K562 (cell line): ENCODE measurements around the gene ZNF121. TPM values are rescaled to one million over a fixed set of nuclear protein-coding genes. Genes with fewer than 3 reads are reported as not detected.

Experiments
- ARHGAP35 ChIP-seq: fragments of 450-650 bp; IDR thresholded peaks from 2 replicates; pipeline ENCODE4 v1.6.1; 2018; ENCODE audit not compliant: partially characterized antibody
- BRF1 ChIP-seq: IDR thresholded peaks from 3 replicates; pipeline ENCODE4 v1.6.1; 2011; ENCODE audit warnings: borderline replicate concordance, mild to moderate bottlenecking; ENCODE audit not compliant: insufficient read length; ENCODE audit errors: extremely low read depth
- CEBPB ChIP-seq: fragments of 450-650 bp; IDR thresholded peaks from 2 replicates; pipeline ENCODE4 v1.6.1; 2016; ENCODE audit warnings: missing genetic modification characterization, missing compliant biosample characterization
- EWSR1 ChIP-seq: fragments of 450-650 bp; IDR thresholded peaks from 2 replicates; pipeline ENCODE4 v1.6.1; 2018; ENCODE audit warnings: borderline replicate concordance, mild to moderate bottlenecking, low read depth, moderate library complexity; ENCODE audit not compliant: partially characterized antibody
- GATAD2B ChIP-seq: fragments of 450-650 bp; IDR thresholded peaks from 2 replicates; pipeline ENCODE4 v1.6.1; 2017; ENCODE audit warnings: mild to moderate bottlenecking, borderline replicate concordance
- MECOM ChIP-seq: fragments of 250-450 bp; sonication (Bioruptor Pico); IDR thresholded peaks from 2 replicates; pipeline ENCODE4 v1.8.0; 2022; ENCODE audit warnings: inconsistent platforms
- SNIP1 ChIP-seq: fragments of 450-650 bp; IDR thresholded peaks from 2 replicates; pipeline ENCODE4 v1.7.1; 2017; ENCODE audit warnings: low read depth, mild to moderate bottlenecking
- SPI1 ChIP-seq: IDR thresholded peaks from 2 replicates; pipeline ENCODE4 v1.6.1; 2011; ENCODE audit warnings: low read depth, low read length, control low read depth, borderline replicate concordance
- XRCC3 ChIP-seq: fragments of 450-650 bp; IDR thresholded peaks from 2 replicates; pipeline ENCODE4 v1.6.1; 2017; ENCODE audit warnings: mild to moderate bottlenecking, moderate library complexity
- ZBTB1 ChIP-seq: sonication (generic); formaldehyde crosslinking; IDR thresholded peaks from 2 replicates; pipeline ENCODE4 v1.8.1; 2023; ENCODE audit warnings: missing genetic modification reagents, low read depth, mild to moderate bottlenecking, borderline replicate concordance
- ZEB2 ChIP-seq: fragments of 450-650 bp; IDR thresholded peaks from 2 replicates; pipeline ENCODE4 v1.6.1; 2016
- ZNF217 ChIP-seq: sonication (generic); formaldehyde crosslinking; IDR thresholded peaks from 2 replicates; pipeline ENCODE4 v1.8.0; 2022; ENCODE audit warnings: mild to moderate bottlenecking, missing genetic modification reagents
- ZNF408 ChIP-seq: fragments of 250-450 bp; sonication (Bioruptor Pico); IDR thresholded peaks from 2 replicates; pipeline ENCODE4 v1.4.0; 2020; ENCODE audit warnings: low read depth, mild to moderate bottlenecking, moderate library complexity
- ZSCAN29 ChIP-seq: fragments of 450-650 bp; IDR thresholded peaks from 2 replicates; pipeline ENCODE4 v1.6.1; 2017
- polyA plus RNA-seq, 8 experiments: library from polyadenylated mRNA; depleted of rRNA in 4 of 8; stranded (reverse) in 5 of 8; unstranded in 3 of 8; fragments of >200 nt; fragmentation: Nextera tagmentation in 2 of 8; fragmentation: Illumina TruSeq in 1 of 8; extraction: Ambion mirVana in 2 of 8; extraction: Trizol in 1 of 8; gene quantifications; 2 replicates each; pipeline versions ENCODE4 v1.2.1 to v1.2.3, GENCODE V29; 2011 to 2014; ENCODE audit warnings: inconsistent platforms in 1 of 8, missing spikeins in 1 of 8
- total RNA-seq, 7 experiments: library from RNA; depleted of rRNA in 6 of 7; stranded (reverse); fragments of >200 nt in 6 of 7; fragmentation: Illumina TruSeq in 2 of 7; extraction: Trizol in 2 of 7; gene quantifications; 2 replicates each; pipeline versions ENCODE4 v1.2.1 to v1.2.3, GENCODE V29; 2011 to 2021; ENCODE audit warnings: low replicate concordance in 1 of 7
- TF ChIP-seq, protein P1 (sequence below): sonication (generic); formaldehyde crosslinking; IDR thresholded peaks from 2 replicates; pipeline ENCODE4 v1.8.0; 2022; ENCODE audit warnings: missing genetic modification reagents, mild to moderate bottlenecking, borderline replicate concordance
- TF ChIP-seq, protein P2 (sequence below): fragments of 450-650 bp; IDR thresholded peaks from one replicate; pipeline ENCODE4 v1.6.1; 2018; ENCODE audit warnings: mild to moderate bottlenecking, moderate library complexity; ENCODE audit not compliant: partially characterized antibody
- TF ChIP-seq, protein P3 (sequence below): fragments of 450-650 bp; IDR thresholded peaks from 2 replicates; pipeline ENCODE4 v1.6.1; 2016; ENCODE audit warnings: mild to moderate bottlenecking
- TF ChIP-seq, protein P4 (sequence below): fragments of 450-650 bp; formaldehyde crosslinking; IDR thresholded peaks from 2 replicates; pipeline ENCODE4 v1.4.0; 2020; ENCODE audit warnings: mild to moderate bottlenecking, moderate library complexity
- TF ChIP-seq, protein P5 (sequence below): fragments of 250-450 bp; sonication (Bioruptor Pico); IDR thresholded peaks from 2 replicates; pipeline ENCODE4 v1.6.1; 2021; ENCODE audit warnings: mild to moderate bottlenecking
- TF ChIP-seq, protein P6 (sequence below): fragments of 200-800 bp; sonication (Bioruptor generic); IDR thresholded peaks from 2 replicates; pipeline ENCODE4 v1.6.1; 2017; ENCODE audit warnings: missing genetic modification characterization, missing compliant biosample characterization

ZNF121 gene
- total and polyA plus RNA-seq, 9 of the 15 experiments (the other 6 are each of a cell fraction or from before 2014, with no cell fraction given), result 14.6 to 115 (median 33.4) TPM

DNA sequence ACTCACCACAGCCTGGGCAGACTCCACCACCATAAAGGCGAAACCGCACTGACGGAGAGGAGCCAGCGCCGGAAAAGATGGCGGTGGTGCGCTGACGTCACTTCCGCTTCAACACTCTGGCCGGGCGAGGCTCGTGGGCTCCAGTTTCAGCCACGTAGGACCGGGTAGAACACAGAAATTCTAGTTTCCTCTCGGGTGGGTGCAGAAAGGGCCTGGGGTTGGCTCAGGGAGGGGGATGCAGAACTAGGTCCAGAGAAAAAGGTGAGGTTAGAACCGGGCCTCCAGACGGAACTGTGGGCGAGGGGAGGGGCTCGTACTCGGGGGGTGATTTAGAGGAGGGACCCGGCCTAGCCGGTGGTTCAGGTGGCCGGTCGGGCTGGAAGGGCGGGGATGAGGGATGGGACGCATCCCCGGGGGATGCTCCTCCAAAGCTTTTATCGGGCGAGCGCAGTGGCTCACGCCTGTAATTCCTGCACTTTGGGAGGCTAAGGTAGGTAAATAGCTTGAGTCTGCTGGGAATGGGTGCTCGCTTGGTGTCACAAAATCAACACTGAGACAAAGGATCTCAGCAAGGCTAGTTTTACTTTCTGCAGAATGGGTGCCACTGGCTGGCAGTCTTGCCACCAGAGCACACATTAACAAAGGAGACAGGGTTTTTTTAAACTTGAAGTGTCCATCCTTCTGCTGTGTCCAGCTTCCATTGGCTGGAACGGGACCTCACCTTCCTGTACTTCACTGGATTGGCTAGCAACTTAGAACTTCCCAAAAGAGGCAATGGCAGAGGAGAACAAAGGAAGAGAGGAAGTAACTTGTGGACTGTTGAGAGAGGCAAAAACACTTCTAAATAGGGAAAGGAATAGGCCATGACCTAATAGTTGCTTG, 37.1 kb upstream of the ZNF121 start, which contains the start of gene ZNF561 (continued):
- no peak for TF ChIP-seq CEBPB (tag)
- TF ChIP-seq, protein P1, sequence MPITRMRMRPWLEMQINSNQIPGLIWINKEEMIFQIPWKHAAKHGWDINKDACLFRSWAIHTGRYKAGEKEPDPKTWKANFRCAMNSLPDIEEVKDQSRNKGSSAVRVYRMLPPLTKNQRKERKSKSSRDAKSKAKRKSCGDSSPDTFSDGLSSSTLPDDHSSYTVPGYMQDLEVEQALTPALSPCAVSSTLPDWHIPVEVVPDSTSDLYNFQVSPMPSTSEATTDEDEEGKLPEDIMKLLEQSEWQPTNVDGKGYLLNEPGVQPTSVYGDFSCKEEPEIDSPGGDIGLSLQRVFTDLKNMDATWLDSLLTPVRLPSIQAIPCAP (CRISPR knock-in tag), result no peak
- TF ChIP-seq ZNF408 (CRISPR knock-in tag), result no peak
- TF ChIP-seq ZNF217, result no peak
- TF ChIP-seq SNIP1, result no peak; the same call in 1 of the 2 replicates
- no peak for TF ChIP-seq ZBTB1 (CRISPR knock-in tag)
- TF ChIP-seq, protein P2, sequence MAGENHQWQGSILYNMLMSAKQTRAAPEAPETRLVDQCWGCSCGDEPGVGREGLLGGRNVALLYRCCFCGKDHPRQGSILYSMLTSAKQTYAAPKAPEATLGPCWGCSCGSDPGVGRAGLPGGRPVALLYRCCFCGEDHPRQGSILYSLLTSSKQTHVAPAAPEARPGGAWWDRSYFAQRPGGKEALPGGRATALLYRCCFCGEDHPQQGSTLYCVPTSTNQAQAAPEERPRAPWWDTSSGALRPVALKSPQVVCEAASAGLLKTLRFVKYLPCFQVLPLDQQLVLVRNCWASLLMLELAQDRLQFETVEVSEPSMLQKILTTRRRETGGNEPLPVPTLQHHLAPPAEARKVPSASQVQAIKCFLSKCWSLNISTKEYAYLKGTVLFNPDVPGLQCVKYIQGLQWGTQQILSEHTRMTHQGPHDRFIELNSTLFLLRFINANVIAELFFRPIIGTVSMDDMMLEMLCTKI, result no peak
- no peak for TF ChIP-seq GATAD2B
- no peak for TF ChIP-seq ARHGAP35
- no peak for TF ChIP-seq ZSCAN29
- TF ChIP-seq, protein P3, sequence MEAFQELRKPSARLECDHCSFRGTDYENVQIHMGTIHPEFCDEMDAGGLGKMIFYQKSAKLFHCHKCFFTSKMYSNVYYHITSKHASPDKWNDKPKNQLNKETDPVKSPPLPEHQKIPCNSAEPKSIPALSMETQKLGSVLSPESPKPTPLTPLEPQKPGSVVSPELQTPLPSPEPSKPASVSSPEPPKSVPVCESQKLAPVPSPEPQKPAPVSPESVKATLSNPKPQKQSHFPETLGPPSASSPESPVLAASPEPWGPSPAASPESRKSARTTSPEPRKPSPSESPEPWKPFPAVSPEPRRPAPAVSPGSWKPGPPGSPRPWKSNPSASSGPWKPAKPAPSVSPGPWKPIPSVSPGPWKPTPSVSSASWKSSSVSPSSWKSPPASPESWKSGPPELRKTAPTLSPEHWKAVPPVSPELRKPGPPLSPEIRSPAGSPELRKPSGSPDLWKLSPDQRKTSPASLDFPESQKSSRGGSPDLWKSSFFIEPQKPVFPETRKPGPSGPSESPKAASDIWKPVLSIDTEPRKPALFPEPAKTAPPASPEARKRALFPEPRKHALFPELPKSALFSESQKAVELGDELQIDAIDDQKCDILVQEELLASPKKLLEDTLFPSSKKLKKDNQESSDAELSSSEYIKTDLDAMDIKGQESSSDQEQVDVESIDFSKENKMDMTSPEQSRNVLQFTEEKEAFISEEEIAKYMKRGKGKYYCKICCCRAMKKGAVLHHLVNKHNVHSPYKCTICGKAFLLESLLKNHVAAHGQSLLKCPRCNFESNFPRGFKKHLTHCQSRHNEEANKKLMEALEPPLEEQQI, result peak; percentile 90
- TF ChIP-seq, protein P4, sequence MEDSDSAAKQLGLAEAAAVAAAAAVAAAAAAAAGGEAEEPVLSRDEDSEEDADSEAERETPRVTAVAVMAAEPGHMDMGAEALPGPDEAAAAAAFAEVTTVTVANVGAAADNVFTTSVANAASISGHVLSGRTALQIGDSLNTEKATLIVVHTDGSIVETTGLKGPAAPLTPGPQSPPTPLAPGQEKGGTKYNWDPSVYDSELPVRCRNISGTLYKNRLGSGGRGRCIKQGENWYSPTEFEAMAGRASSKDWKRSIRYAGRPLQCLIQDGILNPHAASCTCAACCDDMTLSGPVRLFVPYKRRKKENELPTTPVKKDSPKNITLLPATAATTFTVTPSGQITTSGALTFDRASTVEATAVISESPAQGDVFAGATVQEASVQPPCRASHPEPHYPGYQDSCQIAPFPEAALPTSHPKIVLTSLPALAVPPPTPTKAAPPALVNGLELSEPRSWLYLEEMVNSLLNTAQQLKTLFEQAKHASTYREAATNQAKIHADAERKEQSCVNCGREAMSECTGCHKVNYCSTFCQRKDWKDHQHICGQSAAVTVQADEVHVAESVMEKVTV (CRISPR knock-in tag), result no peak
- no peak for TF ChIP-seq XRCC3
- no peak for TF ChIP-seq MECOM (CRISPR knock-in tag)
- TF ChIP-seq BRF1, result no peak
- TF ChIP-seq, protein P5, sequence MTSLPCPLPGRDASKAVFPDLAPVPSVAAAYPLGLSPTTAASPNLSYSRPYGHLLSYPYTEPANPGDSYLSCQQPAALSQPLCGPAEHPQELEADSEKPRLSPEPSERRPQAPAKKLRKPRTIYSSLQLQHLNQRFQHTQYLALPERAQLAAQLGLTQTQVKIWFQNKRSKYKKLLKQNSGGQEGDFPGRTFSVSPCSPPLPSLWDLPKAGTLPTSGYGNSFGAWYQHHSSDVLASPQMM, result no peak
- peak; percentile 86; the same call in 1 of the 2 replicates for TF ChIP-seq SPI1
- no peak for TF ChIP-seq EWSR1
- TF ChIP-seq, protein P6, sequence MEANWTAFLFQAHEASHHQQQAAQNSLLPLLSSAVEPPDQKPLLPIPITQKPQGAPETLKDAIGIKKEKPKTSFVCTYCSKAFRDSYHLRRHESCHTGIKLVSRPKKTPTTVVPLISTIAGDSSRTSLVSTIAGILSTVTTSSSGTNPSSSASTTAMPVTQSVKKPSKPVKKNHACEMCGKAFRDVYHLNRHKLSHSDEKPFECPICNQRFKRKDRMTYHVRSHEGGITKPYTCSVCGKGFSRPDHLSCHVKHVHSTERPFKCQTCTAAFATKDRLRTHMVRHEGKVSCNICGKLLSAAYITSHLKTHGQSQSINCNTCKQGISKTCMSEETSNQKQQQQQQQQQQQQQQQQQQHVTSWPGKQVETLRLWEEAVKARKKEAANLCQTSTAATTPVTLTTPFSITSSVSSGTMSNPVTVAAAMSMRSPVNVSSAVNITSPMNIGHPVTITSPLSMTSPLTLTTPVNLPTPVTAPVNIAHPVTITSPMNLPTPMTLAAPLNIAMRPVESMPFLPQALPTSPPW (CRISPR knock-in tag), result peak; percentile 69
- TF ChIP-seq ZEB2, result peak; percentile 100
